Limb (tissue), 2 donors: ENCODE results near the gene CASK.

Experiments used
- DNase-seq, 2 donors: peaks; one replicate each; pipeline ENCODE4 v3.0.0-alpha.2; 2016; ENCODE audit errors: extremely low spot score in 2 of 2

Gene CASK

GRCh38 chrX:41827886-41828285 is 95.5 kb downstream of the CASK start:
- DNase-seq: no peak

- no peak for DNase-seq
Observed at GRCh38 chrX:41825796-41826195, 97.6 kb downstream of the CASK start.

GRCh38 chrX:41824551-41824950 is 98.8 kb downstream of the CASK start:
- DNase-seq: no peak

GRCh38 chrX:41823402-41823801 is 100.0 kb downstream of the CASK start:
- DNase-seq: no peak

- DNase-seq: no peak
Observed at GRCh38 chrX:41822892-41823291, 100.5 kb downstream of the CASK start.

- no peak for DNase-seq
Observed at GRCh38 chrX:41808047-41808446, 115.3 kb downstream of the CASK start.

GRCh38 chrX:41802958-41803357 is 120.4 kb downstream of the CASK start:
- no peak for DNase-seq

GRCh38 chrX:41799661-41800060 is 123.7 kb downstream of the CASK start:
- DNase-seq: no peak

- no peak for DNase-seq
Observed at GRCh38 chrX:41796577-41796976, 126.8 kb downstream of the CASK start.

- no peak for DNase-seq
Observed at GRCh38 chrX:41796046-41796445, 127.3 kb downstream of the CASK start.

- DNase-seq: peak in 1 of 2 donors; percentile 11
Observed at GRCh38 chrX:41789374-41789773, 134.0 kb downstream of the CASK start.

GRCh38 chrX:41785685-41786084 is 137.7 kb downstream of the CASK start:
- DNase-seq: no peak

GRCh38 chrX:41781500-41781899 is 141.9 kb downstream of the CASK start:
- no peak for DNase-seq

- no peak for DNase-seq
Observed at GRCh38 chrX:41779941-41780340, 143.4 kb downstream of the CASK start.

GRCh38 chrX:41779030-41779564 is 144.3 kb downstream of the CASK start:
- peak in 1 of 2 donors; percentile 8 for DNase-seq

- no peak for DNase-seq
Observed at GRCh38 chrX:41761702-41762101, 161.7 kb downstream of the CASK start.

GRCh38 chrX:41761169-41761568 is 162.2 kb downstream of the CASK start:
- DNase-seq: no peak

GRCh38 chrX:41759817-41760216 is 163.5 kb downstream of the CASK start:
- no peak for DNase-seq

- no peak for DNase-seq
Observed at GRCh38 chrX:41758401-41758800, 165.0 kb downstream of the CASK start.

GRCh38 chrX:41750716-41751115 is 172.6 kb downstream of the CASK start:
- DNase-seq: no peak

- DNase-seq: no peak
Observed at GRCh38 chrX:41739871-41740270, 183.5 kb downstream of the CASK start.

GRCh38 chrX:41737065-41737464 is 186.3 kb downstream of the CASK start:
- no peak for DNase-seq

- DNase-seq: no peak
Observed at GRCh38 chrX:41734530-41734929, 188.8 kb downstream of the CASK start.

- DNase-seq: no peak
Observed at GRCh38 chrX:41733939-41734338, 189.4 kb downstream of the CASK start.
